GM21360 (cell line): ENCODE results near the gene ABCG2.
"Not testable (repeated sequence)": the region's sequence is repeated elsewhere in the genome, so short reads cannot be mapped to it uniquely, and the experiment has no call there.

Source experiments
- ATAC-seq: cut with Tn5 transposase; IDR thresholded peaks from one replicate; pipeline ENCODE4 v1.9.1; 2021; ENCODE audit warnings: mild to moderate bottlenecking, moderate library complexity; ENCODE audit not compliant: unreplicated experiment

ABCG2 gene

DNA sequence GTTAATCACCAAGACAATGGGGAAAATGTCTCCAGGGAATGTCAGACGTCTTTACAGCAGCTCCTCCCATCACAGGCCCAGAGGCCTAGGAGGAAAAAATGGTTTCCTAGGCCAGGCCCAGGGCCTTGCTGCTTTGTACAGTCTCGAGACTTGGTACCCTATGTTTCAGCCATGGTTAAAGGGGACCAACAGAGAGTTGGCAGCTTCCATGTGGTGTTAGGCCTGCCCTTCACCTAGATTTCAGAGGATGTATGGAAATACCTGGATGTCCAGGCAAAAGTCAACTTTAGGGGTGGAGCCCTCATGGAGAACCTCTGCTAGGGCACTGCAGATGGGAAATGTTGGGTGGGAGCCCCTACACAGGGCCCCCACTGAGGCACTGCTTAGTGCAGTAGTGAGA, 38.5 kb downstream of the ABCG2 start:
- ATAC-seq: no peak

- no peak for ATAC-seq
Measured at GRCh38 chr4:88115587-88115986, 42.9 kb downstream of the ABCG2 start.

GRCh38 chr4:88112856-88113255, 45.6 kb downstream of the ABCG2 start:
- ATAC-seq: no peak

- ATAC-seq: no peak
Measured at GRCh38 chr4:88110826-88111225, 47.6 kb downstream of the ABCG2 start.

- ATAC-seq: no peak
Measured at GRCh38 chr4:88109123-88109881, 49.1 kb downstream of the ABCG2 start.

DNA sequence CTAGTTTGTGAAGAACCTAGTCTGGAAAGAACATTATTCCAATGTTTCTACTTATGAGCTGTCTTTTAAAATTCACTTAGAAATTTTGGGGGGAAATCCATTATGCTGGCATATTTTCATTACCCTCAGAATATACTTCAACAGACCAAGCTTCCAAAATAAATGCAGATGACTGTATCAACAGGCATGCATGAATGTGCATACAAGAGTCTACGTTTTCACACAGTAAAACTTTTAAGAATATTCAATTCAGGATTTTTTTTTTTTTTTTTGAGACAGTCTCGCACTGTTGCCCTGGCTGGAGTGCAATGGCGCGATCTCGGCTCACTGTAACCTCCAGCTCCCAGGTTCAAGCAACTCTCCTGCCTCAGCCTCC, 49.7 kb downstream of the ABCG2 start:
- no peak for ATAC-seq

- not testable (repeated sequence) for ATAC-seq
Measured at GRCh38 chr4:88108108-88108465, 50.4 kb downstream of the ABCG2 start.

- no peak for ATAC-seq
Measured at GRCh38 chr4:88107406-88108107, 50.9 kb downstream of the ABCG2 start.

DNA sequence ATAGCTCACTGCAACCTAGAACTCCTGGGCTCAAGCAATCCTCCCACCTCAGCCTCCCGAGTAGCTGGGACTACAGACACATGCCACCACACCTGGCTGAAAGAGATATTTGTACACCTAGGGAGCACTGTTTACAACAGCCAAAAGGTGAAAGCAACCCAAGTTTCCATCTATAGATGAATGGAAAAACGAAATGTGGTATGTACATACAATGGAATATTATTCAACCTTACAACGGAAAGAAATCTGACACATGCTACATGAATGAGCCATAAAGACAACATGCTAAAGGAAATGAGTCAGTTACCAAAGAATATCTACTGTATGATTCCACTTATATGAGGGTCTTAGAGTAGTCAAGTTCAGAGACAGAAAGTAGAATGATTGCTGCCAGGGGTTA, 52.2 kb downstream of the ABCG2 start:
- no peak for ATAC-seq

GRCh38 chr4:88104902-88105610, 53.4 kb downstream of the ABCG2 start:
- no peak for ATAC-seq

- ATAC-seq: no peak
Measured at GRCh38 chr4:88102026-88102425, 56.4 kb downstream of the ABCG2 start.

DNA sequence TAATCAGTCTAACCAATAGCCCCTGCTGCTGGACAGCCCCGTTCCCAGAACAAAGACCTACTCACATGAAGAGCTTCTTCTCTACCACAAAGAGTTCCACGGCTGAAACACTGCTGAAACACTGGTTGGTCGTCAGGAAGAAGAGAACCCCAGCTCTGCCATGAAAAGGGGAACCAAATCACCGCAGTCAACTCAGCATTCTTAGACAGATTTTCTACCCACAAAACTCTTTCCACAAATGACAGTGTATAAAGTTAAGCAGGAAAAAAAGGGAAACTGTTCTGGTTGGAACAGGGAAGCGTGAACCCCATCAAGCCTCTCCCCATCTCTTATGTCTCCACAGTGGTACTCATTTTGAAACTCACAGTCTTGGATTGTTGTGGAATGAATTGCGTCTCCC, 57.3 kb downstream of the ABCG2 start:
- no peak for ATAC-seq

DNA sequence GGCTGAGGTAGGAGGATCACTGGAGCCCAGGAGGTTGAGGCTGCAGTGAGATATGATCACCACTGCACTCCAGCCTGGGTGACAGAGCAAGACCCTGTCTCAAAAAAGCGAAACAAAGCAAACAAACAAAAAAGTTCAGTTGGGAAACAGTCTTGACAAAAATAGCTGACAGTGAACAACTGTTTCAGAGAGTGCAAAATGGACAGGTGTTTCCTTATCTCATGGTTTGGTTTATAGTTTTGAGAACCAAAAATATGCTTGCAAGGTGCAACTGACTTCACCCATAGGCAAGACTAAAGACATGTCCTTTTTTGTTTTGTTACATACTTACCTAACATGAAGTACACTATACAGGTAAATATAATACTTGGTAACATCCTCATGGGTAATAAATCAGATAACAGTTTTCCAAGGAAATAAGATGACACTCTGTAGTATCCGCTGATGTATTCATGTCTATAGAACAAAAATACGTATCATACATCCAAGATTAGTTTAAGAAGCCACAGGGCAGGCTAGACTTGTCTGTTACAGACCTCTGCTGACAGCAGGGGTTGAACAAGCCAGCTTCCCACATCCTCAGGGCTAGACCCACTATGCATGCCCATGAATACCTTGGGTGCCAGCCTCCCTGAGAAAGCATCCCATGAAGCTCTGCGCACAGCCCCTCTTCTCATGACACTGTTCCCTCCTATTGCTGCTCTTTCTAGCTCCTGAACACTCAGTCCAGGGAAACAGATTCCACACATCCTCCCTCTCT, 59.3 kb downstream of the ABCG2 start:
- no peak for ATAC-seq

DNA sequence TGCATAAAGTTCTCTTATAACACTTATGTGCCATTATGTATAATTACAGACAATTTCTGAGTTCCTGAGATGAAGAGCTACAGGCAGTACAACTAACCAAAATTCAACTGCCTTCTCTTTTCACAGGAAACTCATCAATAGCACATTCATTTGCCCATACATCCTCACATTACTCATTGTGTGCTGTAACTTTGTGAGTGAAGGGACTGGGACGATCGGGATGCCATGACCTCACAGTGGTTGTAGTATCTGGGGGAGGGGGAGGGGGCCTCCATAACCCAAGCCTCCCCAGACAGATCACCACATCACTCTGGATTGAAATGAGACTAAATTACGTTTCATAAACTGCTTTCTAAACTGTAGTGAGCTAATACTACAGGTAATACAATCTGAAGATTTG, 60.7 kb downstream of the ABCG2 start:
- ATAC-seq: no peak

DNA sequence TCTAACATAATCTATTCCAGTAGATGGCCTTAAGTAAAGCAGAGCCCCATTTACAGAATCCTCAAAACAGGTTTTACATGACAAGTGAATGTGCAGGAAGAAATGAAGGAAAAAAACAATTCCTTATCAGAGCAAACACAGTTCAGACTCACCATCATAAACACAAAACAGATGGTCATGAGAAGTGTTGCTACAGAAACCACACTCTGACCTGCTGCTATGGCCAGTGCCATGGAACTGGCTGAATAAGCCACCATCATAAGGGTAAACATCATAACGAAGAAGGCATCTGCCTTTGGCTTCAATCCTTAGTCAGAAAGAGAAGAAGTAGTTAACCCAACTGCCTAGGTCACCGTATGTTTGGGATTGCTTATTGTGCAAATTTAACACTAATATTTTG, 61.1 kb downstream of the ABCG2 start:
- no peak for ATAC-seq

GRCh38 chr4:88093874-88094273, 64.6 kb downstream of the ABCG2 start:
- ATAC-seq: no peak

DNA sequence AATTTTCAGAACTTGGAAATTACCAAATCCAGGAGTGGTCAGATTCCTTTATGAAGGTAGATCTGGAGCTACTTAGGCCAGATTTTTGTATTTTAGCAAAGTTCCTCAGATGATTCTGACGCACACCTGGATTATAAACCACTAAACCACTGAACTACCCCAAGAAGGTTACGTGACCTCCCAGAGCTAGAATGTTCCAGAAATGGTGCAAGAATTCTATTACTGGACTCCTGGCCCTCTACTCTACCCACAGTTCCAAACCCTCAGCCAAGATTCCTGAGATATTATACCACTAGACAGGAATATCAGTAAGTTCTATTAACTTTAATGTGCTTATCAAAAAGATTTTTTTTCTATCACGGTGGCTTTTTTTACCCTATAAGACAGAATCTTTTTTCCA, 67.1 kb downstream of the ABCG2 start:
- ATAC-seq: no peak

DNA sequence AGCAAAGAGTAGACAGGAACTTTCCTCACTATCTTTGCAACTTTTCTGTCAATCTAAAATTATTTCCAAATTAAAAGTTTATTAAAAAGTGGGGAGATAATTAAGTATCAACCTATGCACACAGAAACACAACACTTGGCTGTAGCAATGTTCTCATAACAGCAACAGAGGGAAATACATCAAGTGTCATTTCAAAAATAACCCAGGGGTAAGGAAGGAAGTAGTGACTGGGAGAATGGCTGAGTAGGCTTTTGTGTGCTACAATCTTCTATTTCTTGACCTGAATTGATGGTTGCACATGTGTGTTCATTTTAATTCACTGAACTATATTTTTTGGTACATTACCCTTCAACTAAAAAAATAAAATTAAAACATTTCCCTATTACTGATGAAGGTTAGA, 67.5 kb downstream of the ABCG2 start:
- ATAC-seq: no peak

DNA sequence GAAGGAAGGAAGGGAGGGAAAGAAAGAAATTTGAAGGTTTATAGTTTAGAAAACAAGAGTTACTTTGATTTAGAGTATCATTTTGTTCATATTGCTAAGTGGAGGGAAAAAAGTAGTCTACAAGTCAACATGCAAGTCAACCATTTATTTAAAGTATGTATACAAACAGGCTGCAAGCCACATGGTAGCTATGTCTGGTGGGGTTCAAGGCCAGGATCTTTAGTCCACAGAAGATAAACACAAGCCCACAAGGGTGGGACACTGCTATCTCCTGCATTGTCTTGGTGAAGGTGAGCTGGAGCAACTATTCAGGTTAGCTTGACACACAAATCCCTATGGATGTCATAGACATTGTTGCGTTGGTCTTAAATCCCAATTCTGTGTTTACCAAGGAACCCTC, 71.4 kb downstream of the ABCG2 start:
- ATAC-seq: no peak

DNA sequence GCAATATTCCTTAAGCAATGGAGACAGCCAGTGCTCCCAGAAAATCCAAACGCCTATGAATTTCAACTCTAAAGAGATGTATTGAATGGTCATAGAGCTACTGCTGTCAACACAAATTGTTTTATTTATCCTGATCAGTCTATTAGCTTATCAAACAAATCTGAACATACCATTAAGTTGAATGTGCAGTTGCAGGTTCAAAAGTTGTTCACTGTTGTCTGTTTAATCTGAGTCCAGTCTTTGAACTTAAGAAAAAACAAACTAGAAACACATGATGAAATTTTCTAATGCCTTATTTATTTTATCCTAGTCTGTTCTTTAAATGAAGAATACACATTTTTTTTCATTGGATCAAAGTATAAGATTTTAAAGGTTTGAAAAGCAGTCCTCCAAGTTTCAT, 77.8 kb downstream of the ABCG2 start:
- no peak for ATAC-seq

DNA sequence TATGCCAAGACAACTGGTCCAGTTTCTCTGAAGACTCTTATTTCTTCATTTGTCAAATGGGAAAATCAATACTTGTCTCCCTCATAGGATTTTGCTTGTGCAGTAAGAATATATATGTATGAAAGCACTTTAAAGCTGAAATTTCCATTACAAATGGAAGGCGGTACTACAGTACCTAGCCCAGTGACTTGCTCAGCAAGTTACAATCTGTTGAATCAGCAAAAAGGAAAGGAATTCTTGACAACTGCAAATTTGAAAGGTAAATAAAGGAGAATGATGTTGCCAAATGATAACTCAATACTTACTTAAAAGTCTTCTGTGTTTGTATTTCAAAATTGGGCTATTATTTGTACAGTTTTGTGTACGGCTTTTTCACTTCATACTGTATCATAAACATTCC, 79.9 kb downstream of the ABCG2 start:
- ATAC-seq: no peak
